ENCODE data around the gene HS6ST2.
"Not testable (repeated sequence)": the region's sequence is repeated elsewhere in the genome, so short reads cannot be mapped to it uniquely, and the experiment has no call there.

HS6ST2 gene

DNA sequence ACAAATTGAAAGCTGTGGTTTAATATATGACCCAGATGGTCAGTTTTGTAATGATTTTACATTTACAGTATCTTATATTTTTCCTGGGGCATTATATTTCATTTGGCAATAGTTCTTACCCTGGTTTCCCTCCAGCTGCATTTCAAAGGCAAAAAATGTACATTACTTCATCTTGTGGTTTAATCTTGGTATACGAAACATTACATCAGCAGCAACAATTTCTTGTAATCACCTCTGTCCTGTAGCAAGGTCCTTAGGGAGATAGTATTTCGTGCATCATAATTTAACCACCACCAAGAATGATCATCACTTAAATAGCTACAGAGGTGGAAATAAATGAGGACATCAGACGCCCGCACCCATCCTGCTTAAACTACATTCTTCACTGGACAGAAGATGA lies 48.8 kb downstream of the HS6ST2 start:
- DNase-seq (ENCODE audit: low spot score), result no peak
- TF ChIP-seq, protein P1, sequence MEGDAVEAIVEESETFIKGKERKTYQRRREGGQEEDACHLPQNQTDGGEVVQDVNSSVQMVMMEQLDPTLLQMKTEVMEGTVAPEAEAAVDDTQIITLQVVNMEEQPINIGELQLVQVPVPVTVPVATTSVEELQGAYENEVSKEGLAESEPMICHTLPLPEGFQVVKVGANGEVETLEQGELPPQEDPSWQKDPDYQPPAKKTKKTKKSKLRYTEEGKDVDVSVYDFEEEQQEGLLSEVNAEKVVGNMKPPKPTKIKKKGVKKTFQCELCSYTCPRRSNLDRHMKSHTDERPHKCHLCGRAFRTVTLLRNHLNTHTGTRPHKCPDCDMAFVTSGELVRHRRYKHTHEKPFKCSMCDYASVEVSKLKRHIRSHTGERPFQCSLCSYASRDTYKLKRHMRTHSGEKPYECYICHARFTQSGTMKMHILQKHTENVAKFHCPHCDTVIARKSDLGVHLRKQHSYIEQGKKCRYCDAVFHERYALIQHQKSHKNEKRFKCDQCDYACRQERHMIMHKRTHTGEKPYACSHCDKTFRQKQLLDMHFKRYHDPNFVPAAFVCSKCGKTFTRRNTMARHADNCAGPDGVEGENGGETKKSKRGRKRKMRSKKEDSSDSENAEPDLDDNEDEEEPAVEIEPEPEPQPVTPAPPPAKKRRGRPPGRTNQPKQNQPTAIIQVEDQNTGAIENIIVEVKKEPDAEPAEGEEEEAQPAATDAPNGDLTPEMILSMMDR (IDR thresholded peaks at IDR 0.05; ENCODE audit: extremely low read depth, insufficient read depth, missing control alignments), result no peak
- in situ Hi-C loops (cut with MboI; ENCODE audit: low pct_unique_long_range_greater_than_20kb, low sequenced_read_pairs, unreplicated experiment), result no loop called here

DNA sequence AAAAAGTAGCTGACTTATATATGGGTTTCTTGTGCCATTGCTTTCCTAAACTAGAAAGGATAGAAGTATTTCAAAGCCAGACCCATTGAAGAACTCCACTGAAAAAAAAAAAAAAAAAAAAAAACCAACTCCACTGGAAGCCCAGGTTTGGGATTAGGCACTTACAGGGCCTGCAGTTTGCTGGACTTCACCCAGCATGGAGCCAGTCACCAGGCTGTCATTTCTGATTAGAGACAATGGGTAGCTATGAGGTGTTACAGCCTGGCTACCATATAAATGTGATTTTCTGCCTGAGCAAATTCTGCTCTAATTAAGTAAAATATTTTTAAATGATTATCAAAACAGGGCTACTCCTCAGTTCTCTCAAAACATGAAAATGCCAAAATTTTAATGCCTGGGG lies 49.5 kb downstream of the HS6ST2 start:
- TF ChIP-seq, protein P1 (IDR thresholded peaks at IDR 0.05; ENCODE audit: extremely low read depth, insufficient read depth, missing control alignments), result no peak
- no peak for DNase-seq (ENCODE audit: low spot score)
- in situ Hi-C loops (cut with MboI; ENCODE audit: low pct_unique_long_range_greater_than_20kb, low sequenced_read_pairs, unreplicated experiment), result no loop called here

DNA sequence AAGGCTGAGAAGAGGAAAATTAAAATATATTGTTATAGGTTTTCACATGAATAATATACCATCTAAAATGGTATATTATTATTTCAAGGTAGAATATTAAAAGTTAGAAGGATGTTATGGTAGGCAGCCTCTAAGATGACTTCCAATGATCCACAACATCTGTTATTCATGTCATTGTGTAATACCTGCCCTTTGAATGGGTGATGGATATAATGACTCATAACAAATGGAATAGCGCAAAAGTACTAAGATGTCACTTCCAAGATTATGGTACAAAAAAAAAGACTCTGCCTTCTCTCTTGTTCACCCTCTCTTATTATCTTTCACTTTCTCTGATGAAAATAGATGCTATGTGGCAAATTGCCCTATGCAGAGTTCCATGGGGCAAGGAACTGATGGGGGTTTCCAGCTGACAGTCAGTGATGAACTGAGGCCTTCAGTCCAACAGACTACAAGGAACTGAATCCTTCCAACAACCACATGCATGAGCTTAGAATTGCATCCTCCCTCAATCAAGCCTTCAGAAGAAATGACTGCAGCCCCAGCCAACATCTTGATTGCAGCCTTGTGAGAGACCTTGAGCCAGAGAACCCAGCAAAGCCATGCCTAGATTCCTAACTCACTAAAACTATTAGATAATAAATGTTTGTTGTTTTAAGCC lies 57.7 kb downstream of the HS6ST2 start:
- in situ Hi-C loops (cut with MboI; ENCODE audit: low pct_unique_long_range_greater_than_20kb, low sequenced_read_pairs, unreplicated experiment), result no loop called here

DNA sequence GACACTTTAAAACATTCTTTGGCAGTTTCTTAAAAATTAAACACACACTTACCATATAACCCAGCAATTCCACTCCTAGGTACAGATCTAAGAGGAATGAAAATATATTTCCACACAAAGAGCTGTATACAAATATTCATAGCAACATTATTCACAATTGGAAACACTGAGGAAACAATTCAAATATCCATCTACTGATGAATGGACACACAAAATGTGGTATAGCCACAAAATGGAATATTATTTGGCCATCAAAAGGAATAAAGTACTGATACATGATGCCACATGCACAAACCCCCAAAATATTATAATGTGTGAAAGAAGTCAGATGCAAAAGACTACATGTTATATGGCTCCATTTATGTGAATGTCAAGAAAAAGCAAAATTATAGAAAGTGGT lies 70.9 kb downstream of the HS6ST2 start:
- in situ Hi-C loops (cut with MboI; ENCODE audit: low pct_unique_long_range_greater_than_20kb, low sequenced_read_pairs, unreplicated experiment), result no loop called here
- TF ChIP-seq, protein P1 (IDR thresholded peaks at IDR 0.05; ENCODE audit: extremely low read depth, insufficient read depth, missing control alignments), result no peak
- no peak for DNase-seq (ENCODE audit: low spot score)

More for the DNA sequence above, 57.7 kb downstream of the HS6ST2 start:
- no peak for DNase-seq (ENCODE audit: low spot score)
- TF ChIP-seq, protein P1 (IDR thresholded peaks at IDR 0.05; ENCODE audit: extremely low read depth, insufficient read depth, missing control alignments), result no peak

DNA sequence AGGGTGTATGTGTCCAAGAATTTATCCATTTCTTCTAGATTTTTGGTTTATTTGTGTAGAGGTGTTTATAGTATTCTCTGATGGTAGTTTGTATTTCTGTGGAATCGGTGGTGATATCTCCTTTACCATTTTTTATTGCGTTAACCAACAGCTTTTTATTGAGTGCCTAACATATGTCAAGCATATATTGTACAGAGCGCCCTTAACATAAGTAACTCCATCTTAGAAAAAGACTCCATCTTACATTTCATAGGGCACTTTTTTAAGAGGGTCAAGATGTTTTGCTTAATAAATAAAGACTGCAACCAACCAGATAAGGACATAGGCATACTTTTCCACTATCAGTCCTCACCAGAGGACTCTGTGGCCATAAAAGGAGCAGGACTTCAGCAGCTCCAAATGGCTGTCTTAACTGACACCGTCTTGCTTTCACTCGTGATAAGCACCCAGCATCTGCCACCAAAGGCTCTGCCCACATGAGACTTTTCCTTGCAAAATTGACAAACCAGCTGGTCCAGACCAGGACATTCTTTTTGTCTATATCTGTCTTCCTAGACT lies 75.0 kb downstream of the HS6ST2 start:
- TF ChIP-seq, protein P1 (IDR thresholded peaks at IDR 0.05; ENCODE audit: extremely low read depth, insufficient read depth, missing control alignments), result no peak
- in situ Hi-C loops (cut with MboI; ENCODE audit: low pct_unique_long_range_greater_than_20kb, low sequenced_read_pairs, unreplicated experiment), result no loop called here
- DNase-seq (ENCODE audit: low spot score), result no peak

DNA sequence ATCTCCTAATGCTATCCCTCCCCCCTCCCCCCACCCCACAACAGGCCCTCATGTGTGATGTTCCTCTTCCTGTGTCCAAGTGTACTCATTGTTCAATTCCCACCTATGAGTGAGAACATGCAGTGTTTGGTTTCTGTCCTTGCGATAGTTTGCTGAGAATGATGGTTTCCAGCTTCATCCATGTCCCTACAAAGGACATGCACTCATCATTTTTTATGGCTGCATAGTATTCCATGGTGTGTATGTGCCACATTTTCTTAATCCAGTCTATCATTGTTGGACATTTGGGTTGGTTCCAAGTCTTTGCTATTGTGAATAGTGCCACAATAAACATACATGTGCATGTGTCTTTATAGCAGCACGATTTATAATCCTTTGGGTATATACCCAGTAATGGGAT lies 77.7 kb downstream of the HS6ST2 start:
- DNase-seq (ENCODE audit: low spot score); in situ Hi-C loops (cut with MboI; ENCODE audit: low pct_unique_long_range_greater_than_20kb, low sequenced_read_pairs, unreplicated experiment): not testable (repeated sequence)

DNA sequence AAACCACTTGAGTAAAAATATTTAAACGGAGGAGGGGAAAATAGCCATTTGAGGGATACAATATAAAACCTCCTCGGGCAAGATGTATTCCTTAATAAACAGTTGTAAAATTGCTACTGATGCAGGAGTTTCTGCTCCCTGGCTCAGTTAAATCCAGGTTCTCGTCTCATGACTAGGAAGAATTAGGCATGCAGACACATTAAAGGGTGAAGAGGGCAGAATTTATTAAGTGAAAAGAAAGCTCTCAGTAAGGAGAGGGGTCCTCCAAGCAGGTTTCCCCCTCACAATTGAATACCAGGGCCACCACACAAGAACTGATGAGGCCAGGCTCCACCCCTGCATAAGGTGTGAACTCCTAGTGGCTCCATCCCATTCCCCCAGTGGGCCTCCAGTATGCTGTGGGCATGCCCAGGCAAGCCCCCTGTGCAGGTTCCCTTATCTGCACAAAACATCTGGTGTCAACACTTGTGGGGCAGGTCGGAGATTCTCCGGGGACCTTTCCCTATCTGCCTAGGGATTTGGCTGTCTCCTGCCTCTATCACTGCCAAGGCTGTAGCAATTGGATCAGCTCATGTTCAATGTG lies 80.4 kb downstream of the HS6ST2 start:
- TF ChIP-seq, protein P1 (IDR thresholded peaks at IDR 0.05; ENCODE audit: extremely low read depth, insufficient read depth, missing control alignments), result no peak
- in situ Hi-C loops (cut with MboI; ENCODE audit: low pct_unique_long_range_greater_than_20kb, low sequenced_read_pairs, unreplicated experiment), result no loop called here
- no peak for DNase-seq (ENCODE audit: low spot score)

Data from GM13977 (cell line).